Lung (tissue), 12 donors: ENCODE results near the gene ABCA12. TPM values are rescaled to one million over a fixed set of nuclear protein-coding genes. Genes with fewer than 3 reads are reported as not detected.

ENCODE experiments used
- ATAC-seq: fragments of 200-7000 bp; cut with Tn5 transposase; one replicate; pipeline ENCODE4 v1.9.1; 2020; ENCODE audit warnings: moderate number of reproducible peaks; ENCODE audit not compliant: insufficient read depth, low FRiP score
- DNase-seq, 3 donors: peaks; one replicate each; pipeline ENCODE4 v3.0.0-alpha.2; 2013 to 2017
- H3K27ac ChIP-seq, 2 donors: one replicate each; pipeline ENCODE4 v1.5.1; 2013; ENCODE audit warnings: mild to moderate bottlenecking in 2 of 2, moderate library complexity in 2 of 2, control low read depth in 1 of 2, inconsistent platforms in 1 of 2, low read depth in 1 of 2, low read length in 1 of 2
- H3K27me3 ChIP-seq, 3 donors: one replicate each; pipeline ENCODE4 v1.5.1; 2013; ENCODE audit warnings: low read length in 2 of 3; ENCODE audit not compliant: control insufficient read depth in 3 of 3, insufficient read depth in 3 of 3
- H3K36me3 ChIP-seq, 4 donors: one replicate each; pipeline ENCODE4 v1.5.1; 2013; ENCODE audit warnings: low read length in 4 of 4, mild to moderate bottlenecking in 1 of 4, moderate library complexity in 1 of 4; ENCODE audit not compliant: control insufficient read depth in 4 of 4, insufficient read depth in 4 of 4
- H3K4me1 ChIP-seq, 5 donors: one replicate each; pipeline ENCODE4 v1.5.1; 2013; ENCODE audit warnings: low read length in 5 of 5, mild to moderate bottlenecking in 2 of 5, moderate library complexity in 1 of 5; ENCODE audit not compliant: control insufficient read depth in 5 of 5, insufficient read depth in 5 of 5
- H3K4me3 ChIP-seq: one replicate; pipeline ENCODE4 v1.5.1; 2013; ENCODE audit warnings: mild to moderate bottlenecking, control low read depth, moderate library complexity
- H3K9ac ChIP-seq, 2 donors: one replicate each; pipeline ENCODE4 v1.5.1; 2013; ENCODE audit warnings: low read length in 2 of 2, control low read depth in 1 of 2; ENCODE audit not compliant: insufficient read depth in 1 of 2
- H3K9me3 ChIP-seq, 4 donors: one replicate each; pipeline ENCODE4 v1.5.1; 2013; ENCODE audit warnings: low read length in 3 of 4, mild to moderate bottlenecking in 1 of 4, moderate library complexity in 1 of 4; ENCODE audit not compliant: control insufficient read depth in 4 of 4, insufficient read depth in 3 of 4
- CTCF ChIP-seq: IDR thresholded peaks from 2 replicates; pipeline ENCODE4 v1.5.1; 2012; ENCODE audit warnings: mild to moderate bottlenecking; ENCODE audit errors: control extremely low read depth, extremely low read depth
- WGBS, 2 donors: extraction: QIAGEN DNeasy Blood & Tissue Kit; methylation state at CpG; one replicate each; pipeline ENCODE4 v1.1.7; 2013; 5-methylcytosine and 5-hydroxymethylcytosine counted together
- polyA plus RNA-seq, 2 donors: library from polyadenylated mRNA; stranded (reverse); fragments of 200-250 nt; gene quantifications; one replicate each; pipeline ENCODE4 v1.2.1, GENCODE V29; 2013
- total RNA-seq, 2 donors: library from RNA; depleted of rRNA in 1 of 2; stranded (reverse); fragments of >200 nt in 1 of 2; gene quantifications; one replicate each; pipeline ENCODE4 v1.2.1, GENCODE V29; 2014 to 2021
- donor health status: control.
- donor health status: control.
- donor health status: Bipolar disorder and iron deficiency.
- donor health status: healthy.
- donor health status: DM: yes; HTN: yes; CAD: no.

ABCA12 gene
- total and polyA plus RNA-seq, 4 donors, result 0.06 to 2.2 (median 0.19) TPM

GRCh38 chr2:215052810-215053209, 85.6 kb downstream of the ABCA12 start:
- Histone ChIP-seq H3K27ac (no peak overlapping the region), H3K4me1 (no peaks in the 10 kb centered on the region), H3K36me3 (no peaks in the 10 kb centered on the region), H3K4me3 (no peak overlapping the region), H3K9ac (no peak overlapping the region), H3K9me3 (no peaks in the 10 kb centered on the region), H3K27me3 (no peaks in the 10 kb centered on the region)
- ATAC-seq (no peak), DNase-seq (no peak)
- 90% methylated on average over 3 of the region's 3 CpGs for WGBS, 2 donors
- no peak for TF ChIP-seq CTCF

GRCh38 chr2:215052404-215052803, 86.0 kb downstream of the ABCA12 start:
- DNase-seq (no peak), ATAC-seq (no peak)
- Histone ChIP-seq H3K27ac (no peak overlapping the region), H3K27me3 (no peaks in the 10 kb centered on the region), H3K4me3 (no peak overlapping the region), H3K9me3 (no peaks in the 10 kb centered on the region), H3K4me1 (no peaks in the 10 kb centered on the region), H3K9ac (no peak overlapping the region), H3K36me3 (no peaks in the 10 kb centered on the region)
- no peak for TF ChIP-seq CTCF
- 86 to 94% methylated on average over 3 of the region's 3 CpGs for WGBS, 2 donors

DNA sequence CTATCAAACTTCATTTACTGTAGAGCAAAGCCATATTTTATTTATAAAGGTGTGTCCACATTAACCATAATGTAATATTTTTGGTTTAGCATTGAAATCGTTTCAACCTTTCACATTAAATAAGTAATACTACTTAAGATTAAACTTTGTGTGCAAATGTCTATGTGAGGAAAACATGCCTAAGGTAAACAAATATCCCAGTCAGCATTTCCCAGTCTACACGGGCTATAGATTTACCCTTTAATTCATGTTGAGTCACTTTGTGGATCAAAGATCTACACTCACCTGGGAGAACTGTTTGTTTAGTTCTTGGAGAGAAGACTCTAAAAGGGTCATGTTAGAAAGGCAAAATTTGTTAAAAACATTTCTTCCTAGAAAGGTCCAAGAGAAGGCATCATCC, 89.1 kb downstream of the ABCA12 start:
- DNase-seq (no peak), ATAC-seq (no peak)
- Histone ChIP-seq H3K4me1 (no peaks in the 10 kb centered on the region), H3K4me3 (no peak overlapping the region), H3K36me3 (no peaks in the 10 kb centered on the region), H3K9me3 (no peaks in the 10 kb centered on the region), H3K9ac (no peak overlapping the region), H3K27me3 (no peaks in the 10 kb centered on the region), H3K27ac (no peak overlapping the region)
- 65 to 83% methylated on average over 2 of the region's 2 CpGs for WGBS, 2 donors
- TF ChIP-seq CTCF, result no peak

DNA sequence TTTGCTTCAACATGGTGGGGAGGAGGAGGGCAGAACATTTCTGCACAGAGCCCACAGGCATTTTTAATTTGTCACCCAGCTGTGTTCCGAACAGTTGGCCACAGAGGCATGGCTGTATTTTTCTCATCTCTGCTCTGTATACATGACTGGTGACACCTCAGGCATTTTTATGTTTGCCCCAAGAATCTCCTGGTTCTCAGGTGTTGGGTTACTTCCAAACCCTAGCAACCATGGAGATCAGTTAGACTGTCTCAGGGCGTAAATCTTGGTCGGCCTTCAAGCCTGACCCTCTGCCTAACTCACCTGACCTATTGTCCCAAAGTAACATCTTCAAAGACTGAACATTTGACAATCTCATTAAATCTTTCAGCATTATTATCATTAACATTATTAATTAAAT, 100.0 kb downstream of the ABCA12 start:
- Histone ChIP-seq H3K27me3 (no peaks in the 10 kb centered on the region), H3K9ac (no peak overlapping the region), H3K4me3 (no peak overlapping the region), H3K36me3 (no peaks in the 10 kb centered on the region), H3K27ac (no peak overlapping the region), H3K4me1 (no peaks in the 10 kb centered on the region), H3K9me3 (no peaks in the 10 kb centered on the region)
- TF ChIP-seq CTCF, result no peak
- DNase-seq, result no peak
- WGBS, 2 donors, result 68 to 90% methylated on average over 3 of the region's 3 CpGs
- no peak for ATAC-seq
